Endothelial cell of umbilical vein (primary cell): ENCODE results near the gene EEFSEC. TPM values are rescaled to one million over a fixed set of nuclear protein-coding genes. Genes with fewer than 3 reads are reported as not detected.

Experiments
- BruUV-seq: library from RNA; stranded (reverse); fragments of 400-500 nt; replicated peaks from 2 replicates; lab custom pipeline; 2021; lab: Mats Ljungman, UMichigan
- CTCF ChIA-PET: fragments of 300-600, 350-600 bp; sonication (Branson Sonifier 250); formaldehyde crosslinking; loops from one replicate; lab custom pipeline; 2021; ENCODE audit warnings: antibody characterized with exemption, inconsistent platforms; lab: Charles Lee
- POLR2A ChIA-PET: fragments of 300-600, 350-600 bp; sonication (Branson Sonifier 250); formaldehyde crosslinking; loops from one replicate; lab custom pipeline; 2021; ENCODE audit warnings: antibody characterized with exemption, inconsistent platforms; lab: Charles Lee
- DNase-seq: peaks from one replicate; pipeline ENCODE4 v3.0.0-alpha.2; 2011; ENCODE audit warnings: low read depth, low spot score
- FAIRE-seq: peaks from 2 replicates; lab custom pipeline; 2011; peaks lifted over from hg19 to GRCh38; lab: Jason Lieb, UNC
- H2AFZ ChIP-seq: 2 replicates; pipeline ENCODE4 v1.6.0; 2012; ENCODE audit warnings: low read depth, low read length, control low read depth, inconsistent platforms
- H3K27ac ChIP-seq: 2 replicates; pipeline ENCODE4 v1.5.1; 2011; ENCODE audit warnings: low read depth, mild to moderate bottlenecking, control low read depth, low read length, moderate library complexity; ENCODE audit not compliant: insufficient read depth
- H3K27me3 ChIP-seq, 2 experiments: 2 replicates each; pipeline versions ENCODE4 v1.6.0 to v1.6.1; 2011; ENCODE audit warnings: low read length in 2 of 2, mixed read lengths in 1 of 2; ENCODE audit not compliant: control insufficient read depth in 2 of 2, insufficient read depth in 2 of 2
- H3K36me3 ChIP-seq, 2 experiments: 2 replicates in 1 of 2; 3 replicates in 1 of 2; pipeline ENCODE4 v1.5.1; 2011; ENCODE audit warnings: low read length in 2 of 2, mild to moderate bottlenecking in 1 of 2, moderate library complexity in 1 of 2; ENCODE audit not compliant: control insufficient read depth in 2 of 2, insufficient read depth in 2 of 2; ENCODE audit errors: extremely low read depth in 1 of 2
- H3K4me1 ChIP-seq: 3 replicates; pipeline ENCODE4 v1.5.1; 2011; ENCODE audit warnings: mild to moderate bottlenecking, low read length; ENCODE audit not compliant: control insufficient read depth, insufficient read depth; ENCODE audit errors: extremely low read depth
- H3K4me2 ChIP-seq: 2 replicates; pipeline ENCODE4 v1.6.1; 2011; ENCODE audit warnings: low read length, control low read depth, mixed read lengths; ENCODE audit not compliant: insufficient read depth
- H3K4me3 ChIP-seq, 3 experiments: fragments of 200-600 bp in 1 of 3; sonication (generic), shearing (Covaris generic) in 1 of 3; replicated peaks in 1 of 3; 2 replicates each; pipeline ENCODE4 v1.5.1; 2011 to 2016; ENCODE audit warnings: control low read depth in 3 of 3, low read length in 3 of 3, mild to moderate bottlenecking in 2 of 3, inconsistent platforms in 1 of 3, low read depth in 1 of 3, moderate library complexity in 1 of 3; ENCODE audit not compliant: insufficient read depth in 1 of 3
- H3K79me2 ChIP-seq: 2 replicates; pipeline ENCODE4 v1.6.0; 2012; ENCODE audit warnings: low read length, inconsistent platforms; ENCODE audit not compliant: control insufficient read depth, insufficient read depth
- H3K9ac ChIP-seq: replicated peaks from 2 replicates; pipeline ENCODE3; 2011; ENCODE audit warnings: low read length, control low read depth; ENCODE audit not compliant: insufficient read depth; ENCODE audit errors: extremely low read depth
- H3K9me1 ChIP-seq: replicated peaks from 3 replicates; pipeline ENCODE4 v1.6.0; 2011; ENCODE audit warnings: mild to moderate bottlenecking, low read length; ENCODE audit not compliant: control insufficient read depth, insufficient read depth; ENCODE audit errors: extremely low read depth
- H3K9me3 ChIP-seq: replicated peaks from 2 replicates; pipeline ENCODE4 v1.5.1; 2012; ENCODE audit warnings: low read length, inconsistent platforms; ENCODE audit not compliant: control insufficient read depth, insufficient read depth
- H4K20me1 ChIP-seq: replicated peaks from 2 replicates; pipeline ENCODE3; 2011; ENCODE audit warnings: mild to moderate bottlenecking, low read length; ENCODE audit not compliant: control insufficient read depth, insufficient read depth; ENCODE audit errors: extremely low read depth
- CTCF ChIP-seq, 2 donors: IDR thresholded peaks; 1 replicate in 1 of 2; 2 replicates in 1 of 2; pipeline ENCODE4 v1.5.1; 2011; ENCODE audit warnings: low read length in 2 of 2, mild to moderate bottlenecking in 2 of 2, moderate library complexity in 2 of 2, control low read depth in 1 of 2, inconsistent platforms in 1 of 2, low read depth in 1 of 2; ENCODE audit not compliant: insufficient read depth in 1 of 2; ENCODE audit errors: extremely low read depth in 1 of 2
- EZH2 ChIP-seq: IDR thresholded peaks from 2 replicates; pipeline ENCODE4 v1.6.1; 2012; ENCODE audit warnings: borderline replicate concordance, low read depth, mild to moderate bottlenecking, moderate library complexity, low read length, inconsistent platforms; ENCODE audit not compliant: severe bottlenecking
- FOS ChIP-seq: IDR thresholded peaks from 2 replicates; pipeline ENCODE4 v1.6.1; 2011; ENCODE audit warnings: mild to moderate bottlenecking, low read length, moderate library complexity, borderline replicate concordance; ENCODE audit not compliant: insufficient read depth
- GATA2 ChIP-seq: IDR thresholded peaks from 2 replicates; pipeline ENCODE4 v1.7.0; 2011; ENCODE audit warnings: low read depth, mild to moderate bottlenecking, moderate library complexity, mixed read lengths, low read length; ENCODE audit not compliant: insufficient read length, insufficient read depth
- JUN ChIP-seq: IDR thresholded peaks from 2 replicates; pipeline ENCODE4 v1.6.1; 2011; ENCODE audit warnings: borderline replicate concordance, low read depth; ENCODE audit not compliant: insufficient read length, insufficient read depth
- MYC ChIP-seq: IDR thresholded peaks from one replicate; pipeline ENCODE4 v1.6.1; 2011; ENCODE audit warnings: mild to moderate bottlenecking, low read depth, low read length
- POLR2A ChIP-seq: IDR thresholded peaks from 2 replicates; pipeline ENCODE4 v1.6.1; 2012; ENCODE audit warnings: low read depth, mild to moderate bottlenecking, control low read depth, low read length
- POLR2AphosphoS5 ChIP-seq: IDR thresholded peaks from 2 replicates; pipeline ENCODE4 v1.6.1; 2012; ENCODE audit warnings: low read depth, mild to moderate bottlenecking, control low read depth, low read length, moderate library complexity; ENCODE audit not compliant: insufficient read depth
- dilution Hi-C: fragments of 300-500 bp; cut with MboI; formaldehyde crosslinking; loops from one replicate; pipeline ENCODE4 v1.15.0; 2019; ENCODE audit warnings: low sequenced_read_pairs; ENCODE audit not compliant: extremely low pct_ligation_motif_present
- intact Hi-C: fragments of 100-400 bp; cut with micrococcal nuclease; formaldehyde crosslinking; loops from one replicate; pipeline ENCODE4 v1.10.0; 2022
- polyA plus RNA-seq, 4 experiments: library from polyadenylated mRNA; depleted of rRNA in 3 of 4; stranded (reverse) in 3 of 4; unstranded in 1 of 4; fragments of >200 nt; gene quantifications; 2 replicates each; pipeline versions ENCODE4 v1.2.1 to v1.2.3, GENCODE V29; 2011 to 2012; ENCODE audit warnings: missing spikeins in 1 of 4
- total RNA-seq: library from RNA; stranded (reverse); gene quantifications from 2 replicates; pipeline ENCODE4 v1.2.3, GENCODE V29; 2021
- TF ChIP-seq, protein P1 (sequence below): IDR thresholded peaks from 2 replicates; pipeline ENCODE4 v1.6.1; 2011; ENCODE audit not compliant: insufficient read depth, insufficient read length

EEFSEC gene
- total and polyA plus RNA-seq, 2 donors (not counting 3 experiments of a cell fraction or from before 2014, with no cell fraction given): 13.1 to 14.5 TPM

- no peak overlapping the region for H3K4me2 ChIP-seq
- no peak overlapping the region for H2AFZ ChIP-seq
- no peaks in the 10 kb centered on the region for H3K27me3 ChIP-seq
- H3K4me1 ChIP-seq: peaks cover 7% of the 10 kb centered on the region
- dilution Hi-C loops: no loop called here
- POLR2A ChIA-PET: no interaction called here
- DNase-seq (peak; percentile 19), FAIRE-seq (no peak)
- CTCF ChIA-PET: interaction anchor here (0.6 to 1.4 kb wide), 4 partner anchors 56 to 891 kb away, joined by 3 to 4 read pairs (median 3); no protein-coding TSS in a partner anchor
- no peaks in the 10 kb centered on the region for H3K9me1 ChIP-seq
- TF ChIP-seq POLR2AphosphoS5 (no peak), MYC (no peak), EZH2 (no peak), FOS (no peak), POLR2A (no peak), GATA2 (no peak), JUN (no peak), CTCF (IDR thresholded peaks at IDR 0.05; ENCODE audit: extremely low read depth in 1 of 2, insufficient read depth in 1 of 2, low read depth in 1 of 2, low read length in 2 of 2) (no peak)
- TF ChIP-seq, protein P1, sequence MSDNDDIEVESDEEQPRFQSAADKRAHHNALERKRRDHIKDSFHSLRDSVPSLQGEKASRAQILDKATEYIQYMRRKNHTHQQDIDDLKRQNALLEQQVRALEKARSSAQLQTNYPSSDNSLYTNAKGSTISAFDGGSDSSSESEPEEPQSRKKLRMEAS: no peak
- H3K4me3 ChIP-seq: no peak overlapping the region
- H3K9me3 ChIP-seq: no peaks in the 10 kb centered on the region
- no peaks in the 10 kb centered on the region for H3K79me2 ChIP-seq
- no peak overlapping the region for H3K9ac ChIP-seq
- no peaks in the 10 kb centered on the region for H4K20me1 ChIP-seq
- no peaks in the 10 kb centered on the region for H3K36me3 ChIP-seq
- H3K27ac ChIP-seq: no peak overlapping the region
- intact Hi-C loops: no loop called here
- no TSS peak for BruUV-seq
Measured at GRCh38 chr3:128382221-128382807, 229.0 kb downstream of the EEFSEC start.
